ENCODE results near the gene DCTN2. TPM values are rescaled to one million over a fixed set of nuclear protein-coding genes. Genes with fewer than 3 reads are reported as not detected.
"Not testable (repeated sequence)": the region's sequence is repeated elsewhere in the genome, so short reads cannot be mapped to it uniquely, and the experiment has no call there.

The DCTN2 gene
- polyA plus RNA-seq, 1 of the 3 experiments (the other 2 are of a cell fraction): 122 TPM

DNA sequence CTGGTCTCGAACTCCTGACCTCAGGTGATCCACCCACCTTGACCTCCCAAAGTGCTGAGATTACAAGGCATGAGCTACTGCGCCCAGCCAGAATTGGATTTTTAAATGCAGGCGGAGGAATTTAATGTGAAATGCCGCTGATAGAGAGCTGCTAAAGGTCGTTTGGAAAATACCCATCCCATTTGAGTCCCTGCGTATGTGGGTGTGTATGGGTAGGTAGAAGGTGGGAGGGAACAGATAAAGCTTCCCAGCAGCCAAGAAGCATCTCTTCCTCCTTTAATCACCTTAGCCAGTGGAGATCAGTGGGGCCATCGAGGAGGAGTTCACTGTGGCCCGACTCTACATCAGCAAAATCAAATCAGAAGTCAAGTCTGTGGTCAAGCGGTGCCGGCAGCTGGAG is 27.8 kb upstream of the DCTN2 start:
- no peaks in the 10 kb centered on the region for H3K9me2 ChIP-seq
- H3K9ac ChIP-seq: no peak overlapping the region
- ChIA-PET POLR2A (interaction anchor here (0.8 to 0.9 kb wide), 2 partner anchors 9 to 10 kb away, joined by 3 to 7 read pairs; no protein-coding TSS in a partner anchor), CTCF (interaction anchor here (1.1 to 11.3 kb wide), 4 partner anchors 8 to 118 kb away, joined by 5 to 110 read pairs (median 16); partner anchors contain the start of gene B4GALNT1)
- peaks cover 24 to 60% of the 10 kb centered on the region in 2 experiments for H3K36me3 ChIP-seq (replicated peaks in 1 of 2; ENCODE audit: control insufficient read depth in 1 of 2, insufficient read depth in 2 of 2, low read length in 1 of 2)
- no peaks in the 10 kb centered on the region for H3K27me3 ChIP-seq (ENCODE audit: insufficient read depth)
- no peak overlapping the region for H3K4me3 ChIP-seq (ENCODE audit: low read depth in 2 of 2, low read length in 1 of 2)
- H3K4me2 ChIP-seq: no peak overlapping the region
- no peaks in the 10 kb centered on the region for H3K4me1 ChIP-seq (ENCODE audit: control insufficient read depth in 1 of 2, insufficient read depth in 2 of 2, low read depth in 1 of 2, low read length in 1 of 2)
- H4K20me1 ChIP-seq (ENCODE audit: insufficient read depth): no peaks in the 10 kb centered on the region
- H2AFZ ChIP-seq (ENCODE audit: low read depth): no peak overlapping the region
- DNase-seq: no peak
- H3F3A ChIP-seq (replicated peaks; ENCODE audit: insufficient read depth): no peaks in the 10 kb centered on the region
- TF ChIP-seq, protein P1, sequence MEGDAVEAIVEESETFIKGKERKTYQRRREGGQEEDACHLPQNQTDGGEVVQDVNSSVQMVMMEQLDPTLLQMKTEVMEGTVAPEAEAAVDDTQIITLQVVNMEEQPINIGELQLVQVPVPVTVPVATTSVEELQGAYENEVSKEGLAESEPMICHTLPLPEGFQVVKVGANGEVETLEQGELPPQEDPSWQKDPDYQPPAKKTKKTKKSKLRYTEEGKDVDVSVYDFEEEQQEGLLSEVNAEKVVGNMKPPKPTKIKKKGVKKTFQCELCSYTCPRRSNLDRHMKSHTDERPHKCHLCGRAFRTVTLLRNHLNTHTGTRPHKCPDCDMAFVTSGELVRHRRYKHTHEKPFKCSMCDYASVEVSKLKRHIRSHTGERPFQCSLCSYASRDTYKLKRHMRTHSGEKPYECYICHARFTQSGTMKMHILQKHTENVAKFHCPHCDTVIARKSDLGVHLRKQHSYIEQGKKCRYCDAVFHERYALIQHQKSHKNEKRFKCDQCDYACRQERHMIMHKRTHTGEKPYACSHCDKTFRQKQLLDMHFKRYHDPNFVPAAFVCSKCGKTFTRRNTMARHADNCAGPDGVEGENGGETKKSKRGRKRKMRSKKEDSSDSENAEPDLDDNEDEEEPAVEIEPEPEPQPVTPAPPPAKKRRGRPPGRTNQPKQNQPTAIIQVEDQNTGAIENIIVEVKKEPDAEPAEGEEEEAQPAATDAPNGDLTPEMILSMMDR (IDR thresholded peaks at IDR 0.05): no peak
- TF ChIP-seq RCOR1 (IDR thresholded peaks at IDR 0.05; ENCODE audit: low read length): no peak
- no peak for TF ChIP-seq RXRA (IDR thresholded peaks at IDR 0.05; ENCODE audit: borderline replicate concordance, low read depth)
- TF ChIP-seq, protein P2, sequence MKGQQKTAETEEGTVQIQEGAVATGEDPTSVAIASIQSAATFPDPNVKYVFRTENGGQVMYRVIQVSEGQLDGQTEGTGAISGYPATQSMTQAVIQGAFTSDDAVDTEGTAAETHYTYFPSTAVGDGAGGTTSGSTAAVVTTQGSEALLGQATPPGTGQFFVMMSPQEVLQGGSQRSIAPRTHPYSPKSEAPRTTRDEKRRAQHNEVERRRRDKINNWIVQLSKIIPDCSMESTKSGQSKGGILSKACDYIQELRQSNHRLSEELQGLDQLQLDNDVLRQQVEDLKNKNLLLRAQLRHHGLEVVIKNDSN (IDR thresholded peaks at IDR 0.05; ENCODE audit: borderline replicate concordance, low read depth): no peak
- TF ChIP-seq MXI1 (IDR thresholded peaks at IDR 0.05; ENCODE audit: low read depth, low read length): no peak
- TF ChIP-seq POLR2AphosphoS5 (IDR thresholded peaks at IDR 0.05; ENCODE audit: low read depth, low read length): no peak
- no peak for TF ChIP-seq MEF2A (IDR thresholded peaks at IDR 0.05; ENCODE audit: borderline replicate concordance, low read depth)
- no peak for TF ChIP-seq GATA2 (CRISPR knock-in tag; IDR thresholded peaks at IDR 0.05)
- TF ChIP-seq SMC3 (IDR thresholded peaks at IDR 0.05; ENCODE audit: low read depth, low read length): no peak
- no peak for TF ChIP-seq TAF1 (IDR thresholded peaks at IDR 0.05; ENCODE audit: borderline replicate concordance, low read depth, low read length)
- TF ChIP-seq RFX5 (IDR thresholded peaks at IDR 0.05; ENCODE audit: low read length): no peak
- TF ChIP-seq SIN3A (IDR thresholded peaks at IDR 0.05; ENCODE audit: borderline replicate concordance, low read depth, low read length): no peak
- WGBS (ENCODE audit: low lambda C conversion rate): 88% methylated on average over 9 of the region's 10 CpGs
- no peaks in the 10 kb centered on the region for H3K9me3 ChIP-seq
- no peak overlapping the region for H3K27ac ChIP-seq (ENCODE audit: low read depth in 2 of 2, low read length in 1 of 2)
- no peaks in the 10 kb centered on the region for H3K79me2 ChIP-seq (ENCODE audit: insufficient read depth)

DNA sequence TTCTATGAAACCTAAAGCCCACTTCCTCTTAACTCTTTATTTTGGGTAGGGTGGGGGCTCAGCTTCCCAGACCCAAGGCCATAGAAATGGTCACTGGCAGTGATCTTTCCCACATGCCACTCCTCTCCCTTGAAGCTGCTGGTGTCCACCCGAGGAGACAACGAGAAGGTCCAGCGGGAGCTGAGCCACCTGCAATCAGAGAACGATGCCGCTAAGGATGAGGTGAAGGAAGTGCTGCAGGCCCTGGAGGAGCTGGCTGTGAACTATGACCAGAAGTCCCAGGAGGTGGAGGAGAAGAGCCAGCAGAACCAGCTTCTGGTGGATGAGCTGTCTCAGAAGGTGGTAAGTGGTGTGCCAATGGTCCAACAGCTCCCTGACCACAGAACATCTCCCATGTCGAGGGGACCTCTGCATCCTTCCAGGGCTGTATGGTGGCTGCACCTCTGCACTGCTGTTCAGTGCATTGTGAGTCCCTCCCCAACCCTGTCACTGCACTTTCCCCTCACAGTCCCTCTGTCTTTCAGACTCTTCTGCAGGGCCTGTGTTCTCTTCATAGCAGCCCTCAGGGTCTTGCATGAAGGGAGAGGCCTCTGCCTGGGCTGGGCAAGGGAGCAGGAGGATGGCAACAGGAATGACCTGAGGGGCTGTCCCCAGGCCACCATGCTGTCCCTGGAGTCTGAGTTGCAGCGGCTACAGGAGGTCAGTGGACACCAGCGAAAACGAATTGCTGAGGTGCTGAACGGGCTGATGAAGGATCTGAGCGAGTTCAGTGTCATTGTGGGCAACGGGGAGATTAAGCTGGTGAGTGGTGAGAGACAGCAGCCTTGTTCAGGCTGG is 25.2 kb upstream of the DCTN2 start:
- Histone ChIP-seq H2AFZ (ENCODE audit: low read depth) (no peak overlapping the region), H3K9me2 (no peaks in the 10 kb centered on the region), H3K9me3 (no peaks in the 10 kb centered on the region), H3K27ac (ENCODE audit: low read depth in 2 of 2, low read length in 1 of 2) (no peak overlapping the region), H3K27me3 (ENCODE audit: insufficient read depth) (no peaks in the 10 kb centered on the region), H3K4me3 (ENCODE audit: low read depth in 2 of 2, low read length in 1 of 2) (no peak overlapping the region), H4K20me1 (ENCODE audit: insufficient read depth) (no peaks in the 10 kb centered on the region), H3K36me3 (replicated peaks in 1 of 2; ENCODE audit: control insufficient read depth in 1 of 2, insufficient read depth in 2 of 2, low read length in 1 of 2) (peaks cover 27 to 45% of the 10 kb centered on the region in 2 experiments), H3K4me2 (no peak overlapping the region), H3F3A (replicated peaks; ENCODE audit: insufficient read depth) (no peaks in the 10 kb centered on the region), H3K79me2 (ENCODE audit: insufficient read depth) (no peaks in the 10 kb centered on the region), H3K9ac (no peak overlapping the region), H3K4me1 (ENCODE audit: control insufficient read depth in 1 of 2, insufficient read depth in 2 of 2, low read depth in 1 of 2, low read length in 1 of 2) (no peaks in the 10 kb centered on the region)
- TF ChIP-seq YY1 (IDR thresholded peaks at IDR 0.05; ENCODE audit: low read depth) (no peak), RXRA (IDR thresholded peaks at IDR 0.05; ENCODE audit: borderline replicate concordance, low read depth) (no peak), SMC3 (IDR thresholded peaks at IDR 0.05; ENCODE audit: low read depth, low read length) (no peak), FOSL2 (IDR thresholded peaks at IDR 0.05; ENCODE audit: borderline replicate concordance, low read depth) (no peak), ELF1 (IDR thresholded peaks at IDR 0.05) (no peak), TEAD4 (IDR thresholded peaks at IDR 0.05; ENCODE audit: borderline replicate concordance, insufficient read depth) (no peak), RCOR1 (IDR thresholded peaks at IDR 0.05; ENCODE audit: low read length) (no peak), JUND (IDR thresholded peaks at IDR 0.05) (no peak), EZH2phosphoT487 (IDR thresholded peaks at IDR 0.05; ENCODE audit: borderline replicate concordance, low read depth) (no peak), NRF1 (IDR thresholded peaks at IDR 0.05; ENCODE audit: low read depth, low read length) (no peak)
- TF ChIP-seq, protein P2 (IDR thresholded peaks at IDR 0.05; ENCODE audit: borderline replicate concordance, low read depth): no peak
- whole genome bisulfite sequencing (ENCODE audit: low lambda C conversion rate): 92% methylated on average over 11 of the region's 12 CpGs
- CTCF ChIA-PET: interaction anchor here (1.5 to 11.3 kb wide), 3 partner anchors 11 to 50 kb away, joined by 4 to 110 read pairs (median 6); no protein-coding TSS in a partner anchor
- POLR2A ChIA-PET: interaction anchor here (0.6 kb wide), 1 partner anchor 55 kb away, joined by 3 read pairs; no protein-coding TSS in a partner anchor
- DNase-seq: no peak

DNA sequence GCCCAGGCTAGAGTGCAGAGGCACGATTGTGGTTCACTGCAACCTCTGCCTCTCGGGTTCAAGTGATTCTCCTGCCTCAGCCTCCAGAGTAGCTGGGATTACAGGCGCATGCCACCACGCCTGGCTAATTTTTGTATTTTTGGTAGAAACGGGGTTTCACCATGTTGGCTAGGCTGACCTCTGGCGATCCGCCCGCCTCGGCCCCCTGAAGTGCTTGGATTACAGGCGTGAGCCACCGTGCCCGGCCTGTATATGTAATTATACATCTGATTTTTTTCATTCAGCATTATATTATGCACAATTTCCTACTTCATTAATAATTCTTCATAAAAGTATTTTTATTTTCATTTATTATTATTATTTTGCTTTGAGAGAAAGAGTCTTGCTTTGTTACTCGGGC is 23.4 kb upstream of the DCTN2 start:
- H3F3A ChIP-seq (replicated peaks; ENCODE audit: insufficient read depth); H3K27me3 ChIP-seq (ENCODE audit: insufficient read depth); H3K4me2 ChIP-seq; H3K79me2 ChIP-seq (ENCODE audit: insufficient read depth); DNase-seq; H3K9me3 ChIP-seq; H3K9me2 ChIP-seq; POLR2A ChIA-PET; H3K4me3 ChIP-seq (ENCODE audit: low read depth in 2 of 2, low read length in 1 of 2); H3K27ac ChIP-seq (ENCODE audit: low read depth in 2 of 2, low read length in 1 of 2); H2AFZ ChIP-seq (ENCODE audit: low read depth); H3K4me1 ChIP-seq (ENCODE audit: control insufficient read depth in 1 of 2, insufficient read depth in 2 of 2, low read depth in 1 of 2, low read length in 1 of 2); H3K9ac ChIP-seq; H4K20me1 ChIP-seq (ENCODE audit: insufficient read depth): not testable (repeated sequence)
- WGBS (ENCODE audit: low lambda C conversion rate): 85% methylated on average over 13 of the region's 13 CpGs
- peaks cover 18 to 28% of the 10 kb centered on the region in 2 experiments for H3K36me3 ChIP-seq (replicated peaks in 1 of 2; ENCODE audit: control insufficient read depth in 1 of 2, insufficient read depth in 2 of 2, low read length in 1 of 2)
- CTCF ChIA-PET: interaction anchor here (1.1 to 11.3 kb wide), 4 partner anchors 13 to 167 kb away, joined by 3 to 110 read pairs (median 4); partner anchors contain the start of gene B4GALNT1
